HepG2 (cell line): Measurements from ENCODE around the gene HYLS1.

Experiments
- ATM ChIP-seq: fragments of 450-650 bp; IDR thresholded peaks from 2 replicates; pipeline ENCODE4 v1.7.1; 2017; ENCODE audit warnings: mild to moderate bottlenecking, borderline replicate concordance
- E2F5 ChIP-seq: sonication (generic); formaldehyde crosslinking; conservative IDR thresholded peaks from 2 replicates; pipeline ENCODE4 v1.4.0; 2020; ENCODE audit warnings: missing genetic modification reagents
- EP300 ChIP-seq, 3 experiments: sonication (generic) in 1 of 3; formaldehyde crosslinking in 1 of 3; IDR thresholded peaks; 2 replicates each; pipeline versions ENCODE4 v1.5.1 to v1.6.1; 2011 to 2020; ENCODE audit warnings: low read depth in 2 of 3, low read length in 2 of 3, borderline replicate concordance in 1 of 3, improper control_type of control experiment in 1 of 3, mild to moderate bottlenecking in 1 of 3, missing genetic modification reagents in 1 of 3, moderate library complexity in 1 of 3
- MYNN ChIP-seq: sonication (generic); formaldehyde crosslinking; IDR thresholded peaks from 2 replicates; pipeline ENCODE4 v1.4.0; 2020; ENCODE audit warnings: mild to moderate bottlenecking, low read depth, missing genetic modification reagents
- TRIM22 ChIP-seq: fragments of 450-650 bp; IDR thresholded peaks from 2 replicates; pipeline ENCODE4 v1.6.1; 2017
- ZZZ3 ChIP-seq: sonication (generic); formaldehyde crosslinking; IDR thresholded peaks from 2 replicates; pipeline ENCODE4 v1.4.0; 2020; ENCODE audit warnings: missing genetic modification reagents, mild to moderate bottlenecking, borderline replicate concordance
- TF ChIP-seq, protein P1 (sequence below): sonication (generic); formaldehyde crosslinking; IDR thresholded peaks from 2 replicates; pipeline ENCODE4 v1.5.0; 2020; ENCODE audit warnings: mild to moderate bottlenecking, missing genetic modification reagents, moderate library complexity
- TF ChIP-seq, protein P2 (sequence below): sonication (generic); formaldehyde crosslinking; IDR thresholded peaks from 2 replicates; pipeline ENCODE4 v1.5.0; 2020; ENCODE audit warnings: missing genetic modification reagents

GRCh38 chr11:125923633-125924032, 36.2 kb downstream of the HYLS1 start:
- TF ChIP-seq, protein P1, sequence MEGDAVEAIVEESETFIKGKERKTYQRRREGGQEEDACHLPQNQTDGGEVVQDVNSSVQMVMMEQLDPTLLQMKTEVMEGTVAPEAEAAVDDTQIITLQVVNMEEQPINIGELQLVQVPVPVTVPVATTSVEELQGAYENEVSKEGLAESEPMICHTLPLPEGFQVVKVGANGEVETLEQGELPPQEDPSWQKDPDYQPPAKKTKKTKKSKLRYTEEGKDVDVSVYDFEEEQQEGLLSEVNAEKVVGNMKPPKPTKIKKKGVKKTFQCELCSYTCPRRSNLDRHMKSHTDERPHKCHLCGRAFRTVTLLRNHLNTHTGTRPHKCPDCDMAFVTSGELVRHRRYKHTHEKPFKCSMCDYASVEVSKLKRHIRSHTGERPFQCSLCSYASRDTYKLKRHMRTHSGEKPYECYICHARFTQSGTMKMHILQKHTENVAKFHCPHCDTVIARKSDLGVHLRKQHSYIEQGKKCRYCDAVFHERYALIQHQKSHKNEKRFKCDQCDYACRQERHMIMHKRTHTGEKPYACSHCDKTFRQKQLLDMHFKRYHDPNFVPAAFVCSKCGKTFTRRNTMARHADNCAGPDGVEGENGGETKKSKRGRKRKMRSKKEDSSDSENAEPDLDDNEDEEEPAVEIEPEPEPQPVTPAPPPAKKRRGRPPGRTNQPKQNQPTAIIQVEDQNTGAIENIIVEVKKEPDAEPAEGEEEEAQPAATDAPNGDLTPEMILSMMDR (CRISPR knock-in tag) = no peak
- TF ChIP-seq EP300 (IDR thresholded peaks at IDR 0.05; ENCODE audit: low read depth in 2 of 2, low read length in 2 of 2) = no peak
- TF ChIP-seq EP300 (CRISPR knock-in tag; IDR thresholded peaks at IDR 0.05; ENCODE audit: borderline replicate concordance) = no peak
- TF ChIP-seq MYNN (CRISPR knock-in tag) = no peak
- no peak for TF ChIP-seq ZZZ3 (CRISPR knock-in tag)
- TF ChIP-seq ATM = no peak
- no peak for TF ChIP-seq E2F5 (CRISPR knock-in tag)
- TF ChIP-seq, protein P2, sequence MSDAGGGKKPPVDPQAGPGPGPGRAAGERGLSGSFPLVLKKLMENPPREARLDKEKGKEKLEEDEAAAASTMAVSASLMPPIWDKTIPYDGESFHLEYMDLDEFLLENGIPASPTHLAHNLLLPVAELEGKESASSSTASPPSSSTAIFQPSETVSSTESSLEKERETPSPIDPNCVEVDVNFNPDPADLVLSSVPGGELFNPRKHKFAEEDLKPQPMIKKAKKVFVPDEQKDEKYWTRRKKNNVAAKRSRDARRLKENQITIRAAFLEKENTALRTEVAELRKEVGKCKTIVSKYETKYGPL = no peak
- no peak for TF ChIP-seq TRIM22
